H1 (cell line): ENCODE data around the gene PIK3R1. TPM values are rescaled to one million over a fixed set of nuclear protein-coding genes. Genes with fewer than 3 reads are reported as not detected.

Source experiments
- CTCF ChIA-PET: fragments of 300-600 bp; sonication (Branson Sonifier 250); formaldehyde crosslinking; loops from one replicate; lab custom pipeline; 2021; ENCODE audit not compliant: partially characterized antibody; lab: Charles Lee
- POLR2A ChIA-PET: fragments of 300-600 bp; sonication (Branson Sonifier 250); formaldehyde crosslinking; loops from one replicate; lab custom pipeline; 2021; ENCODE audit warnings: inconsistent platforms; ENCODE audit not compliant: partially characterized antibody; lab: Charles Lee
- DNase-seq, 2 experiments: peaks; one replicate each; pipeline versions ENCODE4 v3.0.0 to v3.0.0-alpha.2; 2010 to 2022; ENCODE audit warnings: low spot score in 2 of 2, low read depth in 1 of 2, mixed read lengths in 1 of 2
- FAIRE-seq: peaks from 2 replicates; lab custom pipeline; 2011; peaks lifted over from hg19 to GRCh38; lab: Jason Lieb, UNC
- H2AFZ ChIP-seq: 2 replicates; pipeline ENCODE4 v1.8.1; 2012; ENCODE audit warnings: low read length, inconsistent platforms
- H2AK5ac ChIP-seq: 2 replicates; pipeline ENCODE4 v1.6.1; 2013; ENCODE audit warnings: low read depth, low read length
- H2BK120ac ChIP-seq: replicated peaks from 2 replicates; pipeline ENCODE3; 2013; ENCODE audit warnings: low read depth, low read length, inconsistent platforms
- H2BK12ac ChIP-seq: 2 replicates; pipeline ENCODE4 v1.6.1; 2013; ENCODE audit warnings: low read depth, low read length
- H2BK15ac ChIP-seq: 2 replicates; pipeline ENCODE4 v1.6.1; 2013; ENCODE audit warnings: low read length
- H2BK20ac ChIP-seq: 2 replicates; pipeline ENCODE4 v1.6.1; 2013; ENCODE audit warnings: low read length
- H2BK5ac ChIP-seq: 2 replicates; pipeline ENCODE4 v1.6.1; 2013; ENCODE audit warnings: low read depth, low read length
- H3K14ac ChIP-seq: 2 replicates; pipeline ENCODE4 v1.6.1; 2013; ENCODE audit warnings: inconsistent platforms; ENCODE audit not compliant: insufficient read length
- H3K18ac ChIP-seq: 2 replicates; pipeline ENCODE4 v1.6.1; 2013; ENCODE audit warnings: low read length; ENCODE audit errors: extremely low read depth
- H3K23ac ChIP-seq: 2 replicates; pipeline ENCODE4 v1.6.1; 2013; ENCODE audit warnings: inconsistent platforms; ENCODE audit not compliant: insufficient read length
- H3K23me2 ChIP-seq: 2 replicates; pipeline ENCODE4 v1.6.1; 2013; ENCODE audit warnings: low read depth, low read length
- H3K27ac ChIP-seq: 2 replicates; pipeline ENCODE4 v1.6.1; 2011; ENCODE audit warnings: low read depth, low read length, inconsistent platforms
- H3K27me3 ChIP-seq, 4 experiments: replicated peaks in 1 of 4; 1 replicate in 1 of 4; 2 replicates in 3 of 4; pipeline versions ENCODE4 v1.6.1 to v1.8.1; 2011 to 2013; ENCODE audit warnings: low read length in 3 of 4, mild to moderate bottlenecking in 3 of 4, inconsistent platforms in 2 of 4, mixed read lengths in 2 of 4, moderate library complexity in 1 of 4; ENCODE audit not compliant: control insufficient read depth in 3 of 4, insufficient read depth in 3 of 4; ENCODE audit errors: extremely low read depth in 1 of 4
- H3K36me3 ChIP-seq, 4 experiments: 2 replicates each; pipeline versions ENCODE4 v1.6.1 to v1.8.1; 2011 to 2013; ENCODE audit warnings: mild to moderate bottlenecking in 4 of 4, low read length in 3 of 4, moderate library complexity in 2 of 4, control low read depth in 1 of 4, inconsistent platforms in 1 of 4; ENCODE audit not compliant: insufficient read depth in 4 of 4, control insufficient read depth in 2 of 4
- H3K4ac ChIP-seq: replicated peaks from 2 replicates; pipeline ENCODE3; 2013; ENCODE audit warnings: low read length, low read depth, mixed read lengths, inconsistent platforms; ENCODE audit not compliant: insufficient read length
- H3K4me1 ChIP-seq, 4 experiments: replicated peaks in 1 of 4; 1 replicate in 1 of 4; 2 replicates in 3 of 4; pipeline versions ENCODE4 v1.6.1 to v1.8.1; 2011 to 2013; ENCODE audit warnings: low read length in 3 of 4, inconsistent platforms in 2 of 4, mixed read lengths in 1 of 4; ENCODE audit not compliant: insufficient read depth in 4 of 4, control insufficient read depth in 3 of 4
- H3K4me2 ChIP-seq, 2 experiments: 2 replicates each; pipeline versions ENCODE4 v1.6.1 to v1.8.1; 2011 to 2013; ENCODE audit warnings: low read depth in 2 of 2, low read length in 2 of 2, control low read depth in 1 of 2, inconsistent platforms in 1 of 2, mild to moderate bottlenecking in 1 of 2; ENCODE audit not compliant: insufficient read depth in 1 of 2
- H3K4me3 ChIP-seq, 4 experiments: fragments of 200-600, 300-600 bp in 1 of 4; sonication (generic), shearing (Covaris generic), sonication (Bioruptor Twin) in 1 of 4; 2 replicates each; pipeline versions ENCODE4 v1.5.1 to v1.8.1; 2011 to 2016; ENCODE audit warnings: low read length in 4 of 4, low read depth in 3 of 4, control low read depth in 2 of 4, inconsistent platforms in 2 of 4, mild to moderate bottlenecking in 2 of 4, mixed read lengths in 1 of 4, moderate library complexity in 1 of 4; ENCODE audit not compliant: insufficient read depth in 2 of 4; ENCODE audit errors: extremely low read depth in 1 of 4
- H3K56ac ChIP-seq: replicated peaks from 2 replicates; pipeline ENCODE3; 2013; ENCODE audit warnings: low read depth, mild to moderate bottlenecking, mixed read lengths, low read length, inconsistent platforms; ENCODE audit not compliant: insufficient read length
- H3K79me1 ChIP-seq: 2 replicates; pipeline ENCODE4 v1.6.1; 2013; ENCODE audit warnings: low read depth, low read length, control low read depth
- H3K79me2 ChIP-seq, 2 experiments: 2 replicates each; pipeline versions ENCODE4 v1.6.1 to v1.8.1; 2012 to 2013; ENCODE audit warnings: low read length in 2 of 2, mild to moderate bottlenecking in 2 of 2, inconsistent platforms in 1 of 2; ENCODE audit not compliant: insufficient read depth in 2 of 2, control insufficient read depth in 1 of 2
- H3K9ac ChIP-seq, 4 experiments: replicated peaks in 1 of 4; 1 replicate in 1 of 4; 2 replicates in 3 of 4; pipeline versions ENCODE4 v1.6.1 to v1.8.1; 2011 to 2013; ENCODE audit warnings: low read depth in 3 of 4, low read length in 3 of 4, control low read depth in 2 of 4, mild to moderate bottlenecking in 2 of 4, moderate library complexity in 2 of 4, inconsistent platforms in 1 of 4; ENCODE audit errors: extremely low read depth in 1 of 4
- H3K9me3 ChIP-seq, 2 experiments: 2 replicates each; pipeline versions ENCODE4 v1.6.1 to v1.8.1; 2012 to 2013; ENCODE audit warnings: mild to moderate bottlenecking in 2 of 2, moderate library complexity in 2 of 2, control low read depth in 1 of 2, inconsistent platforms in 1 of 2, low read depth in 1 of 2, low read length in 1 of 2, mixed read lengths in 1 of 2; ENCODE audit not compliant: insufficient read depth in 2 of 2
- H4K20me1 ChIP-seq, 2 experiments: replicated peaks in 1 of 2; 2 replicates each; pipeline versions ENCODE3 to v1.8.1; 2011 to 2013; ENCODE audit warnings: inconsistent platforms in 2 of 2, low read length in 2 of 2, mild to moderate bottlenecking in 1 of 2; ENCODE audit not compliant: insufficient read depth in 2 of 2, control insufficient read depth in 1 of 2
- H4K5ac ChIP-seq: 2 replicates; pipeline ENCODE4 v1.6.1; 2013; ENCODE audit warnings: low read length, low read depth, mixed read lengths, inconsistent platforms; ENCODE audit not compliant: insufficient read length
- H4K8ac ChIP-seq: 2 replicates; pipeline ENCODE4 v1.8.0; 2013; ENCODE audit warnings: mild to moderate bottlenecking, moderate library complexity, low read length, inconsistent platforms; ENCODE audit not compliant: insufficient read depth; ENCODE audit errors: extremely low read depth
- H4K91ac ChIP-seq: replicated peaks from 2 replicates; pipeline ENCODE3; 2013; ENCODE audit warnings: low read length, mixed read lengths, inconsistent platforms; ENCODE audit not compliant: insufficient read length
- CEBPB ChIP-seq: IDR thresholded peaks from 2 replicates; pipeline ENCODE4 v1.6.1; 2012; ENCODE audit warnings: low read depth, low read length
- HDAC2 ChIP-seq, 2 experiments: fragments of 300-600 bp in 1 of 2; sonication (generic) in 1 of 2; IDR thresholded peaks; 2 replicates each; pipeline ENCODE4 v1.6.1; 2011 to 2012; ENCODE audit warnings: low read depth in 2 of 2, low read length in 2 of 2, mild to moderate bottlenecking in 2 of 2, moderate library complexity in 2 of 2, borderline replicate concordance in 1 of 2, inconsistent platforms in 1 of 2
- NRF1 ChIP-seq: IDR thresholded peaks from 2 replicates; pipeline ENCODE4 v1.6.1; 2011; ENCODE audit warnings: mild to moderate bottlenecking, low read depth, low read length, improper control_type of control experiment
- SIN3A ChIP-seq, 2 experiments: IDR thresholded peaks in 1 of 2; conservative IDR thresholded peaks in 1 of 2; 2 replicates each; pipeline ENCODE4 v1.6.1; 2011 to 2012; ENCODE audit warnings: low read length in 2 of 2, improper control_type of control experiment in 1 of 2, low read depth in 1 of 2, mild to moderate bottlenecking in 1 of 2
- whole genome bisulfite sequencing, 2 experiments: shearing (Covaris generic) in 1 of 2; methylation state at CpG; one replicate each; pipeline versions ENCODE4 v1.1.6 to v1.1.7; 2013 to 2015; ENCODE audit warnings: low lambda C conversion rate in 2 of 2, mixed read lengths in 2 of 2, inconsistent platforms in 1 of 2, low coverage in 1 of 2, missing lambda C conversion rate in 1 of 2; ENCODE audit not compliant: insufficient replicate concordance in 2 of 2, insufficient coverage in 1 of 2, insufficient read length in 1 of 2; ENCODE audit errors: extremely low coverage in 1 of 2, missing lambda C conversion rate in 1 of 2; 5-methylcytosine and 5-hydroxymethylcytosine counted together
- polyA plus RNA-seq, 7 experiments: library from polyadenylated mRNA; depleted of rRNA in 3 of 7; stranded (reverse) in 5 of 7; unstranded in 2 of 7; fragments of >200 nt in 5 of 7; fragments of 200-250 nt in 2 of 7; gene quantifications; 1 replicate in 5 of 7; 2 replicates in 1 of 7; 4 replicates in 1 of 7; pipeline versions ENCODE4 v1.2.1 to v1.2.3, GENCODE V29; 2011 to 2013; ENCODE audit warnings: missing spikeins in 2 of 7, mixed read lengths in 2 of 7
- total RNA-seq: library from RNA; stranded (reverse); fragmentation: NEBNext Ultra II Directional; extraction: Animal tissue kit (Norgen Biotek cat#: 25700); gene quantifications from 2 replicates; pipeline ENCODE4 v1.2.1, GENCODE V29; 2021
- TF ChIP-seq, protein P1 (sequence below): IDR thresholded peaks from 2 replicates; pipeline ENCODE4 v1.6.1; 2012; ENCODE audit warnings: low read length, inconsistent platforms
- TF ChIP-seq, protein P2 (sequence below): IDR thresholded peaks from 2 replicates; pipeline ENCODE4 v1.6.1; 2012; ENCODE audit warnings: inconsistent platforms

PIK3R1 gene
- total and polyA plus RNA-seq, 2 of the 8 experiments (the other 6 are each of a cell fraction or from before 2014, with no cell fraction given) = 2.3 to 13.7 TPM

DNA sequence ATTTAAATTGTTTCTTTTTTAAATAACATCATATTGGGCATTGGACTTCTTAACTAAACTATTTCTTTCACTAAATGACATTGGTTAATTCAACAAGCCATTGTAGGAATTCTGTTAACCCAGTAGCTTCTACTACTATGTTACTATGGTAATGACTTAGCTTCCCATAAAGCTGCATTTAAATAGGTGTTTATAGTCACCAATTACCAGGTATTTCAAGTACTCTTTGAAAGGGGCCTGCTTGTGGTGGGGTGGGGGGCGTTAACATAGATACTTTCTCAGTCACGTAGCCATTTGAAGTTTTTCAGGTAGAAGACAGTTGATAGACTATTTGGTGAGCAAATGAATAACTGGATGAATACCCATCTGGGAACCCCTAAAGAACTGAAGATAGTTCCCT, 34.0 kb downstream of the PIK3R1 start:
- no peaks in the 10 kb centered on the region for H3K23me2 ChIP-seq
- no peak overlapping the region for H2BK120ac ChIP-seq
- no peaks in the 10 kb centered on the region; a peak in 1 of 4 replicates for H3K9me3 ChIP-seq
- H2BK5ac ChIP-seq = no peak overlapping the region
- H3K79me2 ChIP-seq = no peaks in the 10 kb centered on the region
- H3K18ac ChIP-seq = no peak overlapping the region
- H2BK12ac ChIP-seq = no peak overlapping the region
- no peak overlapping the region for H4K5ac ChIP-seq
- no peak overlapping the region for H3K4me2 ChIP-seq
- H3K4me1 ChIP-seq = peaks cover 7 to 19% (median 14%) of the 10 kb centered on the region in 4 experiments
- POLR2A ChIA-PET = no interaction called here
- DNase-seq (no peak), FAIRE-seq (no peak)
- TF ChIP-seq, protein P1, sequence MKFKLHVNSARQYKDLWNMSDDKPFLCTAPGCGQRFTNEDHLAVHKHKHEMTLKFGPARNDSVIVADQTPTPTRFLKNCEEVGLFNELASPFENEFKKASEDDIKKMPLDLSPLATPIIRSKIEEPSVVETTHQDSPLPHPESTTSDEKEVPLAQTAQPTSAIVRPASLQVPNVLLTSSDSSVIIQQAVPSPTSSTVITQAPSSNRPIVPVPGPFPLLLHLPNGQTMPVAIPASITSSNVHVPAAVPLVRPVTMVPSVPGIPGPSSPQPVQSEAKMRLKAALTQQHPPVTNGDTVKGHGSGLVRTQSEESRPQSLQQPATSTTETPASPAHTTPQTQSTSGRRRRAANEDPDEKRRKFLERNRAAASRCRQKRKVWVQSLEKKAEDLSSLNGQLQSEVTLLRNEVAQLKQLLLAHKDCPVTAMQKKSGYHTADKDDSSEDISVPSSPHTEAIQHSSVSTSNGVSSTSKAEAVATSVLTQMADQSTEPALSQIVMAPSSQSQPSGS = no peak
- TF ChIP-seq SIN3A (conservative IDR thresholded peaks at IDR 0.05 in 1 of 2, IDR thresholded peaks at IDR 0.05 in 1 of 2; ENCODE audit: low read depth in 1 of 2, low read length in 2 of 2) (no peak), CEBPB (no peak), NRF1 (no peak), HDAC2 (IDR thresholded peaks at IDR 0.05; ENCODE audit: borderline replicate concordance in 1 of 2, low read depth in 2 of 2, low read length in 2 of 2) (no peak)
- TF ChIP-seq, protein P2, sequence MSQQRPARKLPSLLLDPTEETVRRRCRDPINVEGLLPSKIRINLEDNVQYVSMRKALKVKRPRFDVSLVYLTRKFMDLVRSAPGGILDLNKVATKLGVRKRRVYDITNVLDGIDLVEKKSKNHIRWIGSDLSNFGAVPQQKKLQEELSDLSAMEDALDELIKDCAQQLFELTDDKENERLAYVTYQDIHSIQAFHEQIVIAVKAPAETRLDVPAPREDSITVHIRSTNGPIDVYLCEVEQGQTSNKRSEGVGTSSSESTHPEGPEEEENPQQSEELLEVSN = no peak
- peaks cover 4% of the 10 kb centered on the region; the same call in 1 of the 2 replicates for H3K79me1 ChIP-seq
- H3K23ac ChIP-seq = no peak overlapping the region
- WGBS, 2 experiments = 72% methylated on average over 2 of the region's 2 CpGs; no CpG with 5 or more reads in 1 of the 2 experiments
- CTCF ChIA-PET = interaction anchor here (0.6 to 1.6 kb wide), 6 partner anchors 33 to 1003 kb away, joined by 3 to 10 read pairs (median 3); no protein-coding TSS in a partner anchor
- no peak overlapping the region for H3K56ac ChIP-seq
- no peak overlapping the region for H4K91ac ChIP-seq
- no peaks in the 10 kb centered on the region for H3K36me3 ChIP-seq
- H4K8ac ChIP-seq = no peak overlapping the region
- no peak overlapping the region for H2AK5ac ChIP-seq
- H4K20me1 ChIP-seq = no peaks in the 10 kb centered on the region
- no peaks in the 10 kb centered on the region for H3K27me3 ChIP-seq
- no peak overlapping the region for H3K27ac ChIP-seq
- H2AFZ ChIP-seq = no peak overlapping the region
- H3K4ac ChIP-seq = no peak overlapping the region
- H3K14ac ChIP-seq = no peak overlapping the region
- H3K4me3 ChIP-seq = no peak overlapping the region
- H2BK20ac ChIP-seq = no peak overlapping the region
- no peak overlapping the region for H2BK15ac ChIP-seq
- H3K9ac ChIP-seq = no peak overlapping the region
